H1 (cell line): ENCODE results near the gene ADNP2. TPM values are rescaled to one million over a fixed set of nuclear protein-coding genes. Genes with fewer than 3 reads are reported as not detected.

Source experiments
- CTCF ChIA-PET: fragments of 300-600 bp; sonication (Branson Sonifier 250); formaldehyde crosslinking; loops from one replicate; lab custom pipeline; 2021; ENCODE audit not compliant: partially characterized antibody; lab: Charles Lee
- POLR2A ChIA-PET: fragments of 300-600 bp; sonication (Branson Sonifier 250); formaldehyde crosslinking; loops from one replicate; lab custom pipeline; 2021; ENCODE audit warnings: inconsistent platforms; ENCODE audit not compliant: partially characterized antibody; lab: Charles Lee
- DNase-seq, 2 experiments: peaks; one replicate each; pipeline versions ENCODE4 v3.0.0 to v3.0.0-alpha.2; 2010 to 2022; ENCODE audit warnings: low spot score in 2 of 2, low read depth in 1 of 2, mixed read lengths in 1 of 2
- FAIRE-seq: peaks from 2 replicates; lab custom pipeline; 2011; peaks lifted over from hg19 to GRCh38; lab: Jason Lieb, UNC
- H2AFZ ChIP-seq: 2 replicates; pipeline ENCODE4 v1.8.1; 2012; ENCODE audit warnings: low read length, inconsistent platforms
- H2AK5ac ChIP-seq: 2 replicates; pipeline ENCODE4 v1.6.1; 2013; ENCODE audit warnings: low read depth, low read length
- H2BK120ac ChIP-seq: replicated peaks from 2 replicates; pipeline ENCODE3; 2013; ENCODE audit warnings: low read depth, low read length, inconsistent platforms
- H2BK12ac ChIP-seq: 2 replicates; pipeline ENCODE4 v1.6.1; 2013; ENCODE audit warnings: low read depth, low read length
- H2BK15ac ChIP-seq: 2 replicates; pipeline ENCODE4 v1.6.1; 2013; ENCODE audit warnings: low read length
- H2BK20ac ChIP-seq: 2 replicates; pipeline ENCODE4 v1.6.1; 2013; ENCODE audit warnings: low read length
- H2BK5ac ChIP-seq: 2 replicates; pipeline ENCODE4 v1.6.1; 2013; ENCODE audit warnings: low read depth, low read length
- H3K14ac ChIP-seq: 2 replicates; pipeline ENCODE4 v1.6.1; 2013; ENCODE audit warnings: inconsistent platforms; ENCODE audit not compliant: insufficient read length
- H3K18ac ChIP-seq: 2 replicates; pipeline ENCODE4 v1.6.1; 2013; ENCODE audit warnings: low read length; ENCODE audit errors: extremely low read depth
- H3K23ac ChIP-seq: 2 replicates; pipeline ENCODE4 v1.6.1; 2013; ENCODE audit warnings: inconsistent platforms; ENCODE audit not compliant: insufficient read length
- H3K23me2 ChIP-seq: 2 replicates; pipeline ENCODE4 v1.6.1; 2013; ENCODE audit warnings: low read depth, low read length
- H3K27ac ChIP-seq: 2 replicates; pipeline ENCODE4 v1.6.1; 2011; ENCODE audit warnings: low read depth, low read length, inconsistent platforms
- H3K27me3 ChIP-seq, 4 experiments: replicated peaks in 1 of 4; 1 replicate in 1 of 4; 2 replicates in 3 of 4; pipeline versions ENCODE4 v1.6.1 to v1.8.1; 2011 to 2013; ENCODE audit warnings: low read length in 3 of 4, mild to moderate bottlenecking in 3 of 4, inconsistent platforms in 2 of 4, mixed read lengths in 2 of 4, moderate library complexity in 1 of 4; ENCODE audit not compliant: control insufficient read depth in 3 of 4, insufficient read depth in 3 of 4; ENCODE audit errors: extremely low read depth in 1 of 4
- H3K36me3 ChIP-seq, 4 experiments: 2 replicates each; pipeline versions ENCODE4 v1.6.1 to v1.8.1; 2011 to 2013; ENCODE audit warnings: mild to moderate bottlenecking in 4 of 4, low read length in 3 of 4, moderate library complexity in 2 of 4, control low read depth in 1 of 4, inconsistent platforms in 1 of 4; ENCODE audit not compliant: insufficient read depth in 4 of 4, control insufficient read depth in 2 of 4
- H3K4ac ChIP-seq: replicated peaks from 2 replicates; pipeline ENCODE3; 2013; ENCODE audit warnings: low read length, low read depth, mixed read lengths, inconsistent platforms; ENCODE audit not compliant: insufficient read length
- H3K4me1 ChIP-seq, 4 experiments: replicated peaks in 1 of 4; 1 replicate in 1 of 4; 2 replicates in 3 of 4; pipeline versions ENCODE4 v1.6.1 to v1.8.1; 2011 to 2013; ENCODE audit warnings: low read length in 3 of 4, inconsistent platforms in 2 of 4, mixed read lengths in 1 of 4; ENCODE audit not compliant: insufficient read depth in 4 of 4, control insufficient read depth in 3 of 4
- H3K4me2 ChIP-seq, 2 experiments: 2 replicates each; pipeline versions ENCODE4 v1.6.1 to v1.8.1; 2011 to 2013; ENCODE audit warnings: low read depth in 2 of 2, low read length in 2 of 2, control low read depth in 1 of 2, inconsistent platforms in 1 of 2, mild to moderate bottlenecking in 1 of 2; ENCODE audit not compliant: insufficient read depth in 1 of 2
- H3K4me3 ChIP-seq, 4 experiments: fragments of 200-600, 300-600 bp in 1 of 4; sonication (generic), shearing (Covaris generic), sonication (Bioruptor Twin) in 1 of 4; 2 replicates each; pipeline versions ENCODE4 v1.5.1 to v1.8.1; 2011 to 2016; ENCODE audit warnings: low read length in 4 of 4, low read depth in 3 of 4, control low read depth in 2 of 4, inconsistent platforms in 2 of 4, mild to moderate bottlenecking in 2 of 4, mixed read lengths in 1 of 4, moderate library complexity in 1 of 4; ENCODE audit not compliant: insufficient read depth in 2 of 4; ENCODE audit errors: extremely low read depth in 1 of 4
- H3K56ac ChIP-seq: replicated peaks from 2 replicates; pipeline ENCODE3; 2013; ENCODE audit warnings: low read depth, mild to moderate bottlenecking, mixed read lengths, low read length, inconsistent platforms; ENCODE audit not compliant: insufficient read length
- H3K79me1 ChIP-seq: 2 replicates; pipeline ENCODE4 v1.6.1; 2013; ENCODE audit warnings: low read depth, low read length, control low read depth
- H3K79me2 ChIP-seq, 2 experiments: 2 replicates each; pipeline versions ENCODE4 v1.6.1 to v1.8.1; 2012 to 2013; ENCODE audit warnings: low read length in 2 of 2, mild to moderate bottlenecking in 2 of 2, inconsistent platforms in 1 of 2; ENCODE audit not compliant: insufficient read depth in 2 of 2, control insufficient read depth in 1 of 2
- H3K9ac ChIP-seq, 4 experiments: replicated peaks in 1 of 4; 1 replicate in 1 of 4; 2 replicates in 3 of 4; pipeline versions ENCODE4 v1.6.1 to v1.8.1; 2011 to 2013; ENCODE audit warnings: low read depth in 3 of 4, low read length in 3 of 4, control low read depth in 2 of 4, mild to moderate bottlenecking in 2 of 4, moderate library complexity in 2 of 4, inconsistent platforms in 1 of 4; ENCODE audit errors: extremely low read depth in 1 of 4
- H3K9me3 ChIP-seq, 2 experiments: 2 replicates each; pipeline versions ENCODE4 v1.6.1 to v1.8.1; 2012 to 2013; ENCODE audit warnings: mild to moderate bottlenecking in 2 of 2, moderate library complexity in 2 of 2, control low read depth in 1 of 2, inconsistent platforms in 1 of 2, low read depth in 1 of 2, low read length in 1 of 2, mixed read lengths in 1 of 2; ENCODE audit not compliant: insufficient read depth in 2 of 2
- H4K20me1 ChIP-seq, 2 experiments: replicated peaks in 1 of 2; 2 replicates each; pipeline versions ENCODE3 to v1.8.1; 2011 to 2013; ENCODE audit warnings: inconsistent platforms in 2 of 2, low read length in 2 of 2, mild to moderate bottlenecking in 1 of 2; ENCODE audit not compliant: insufficient read depth in 2 of 2, control insufficient read depth in 1 of 2
- H4K5ac ChIP-seq: 2 replicates; pipeline ENCODE4 v1.6.1; 2013; ENCODE audit warnings: low read length, low read depth, mixed read lengths, inconsistent platforms; ENCODE audit not compliant: insufficient read length
- H4K8ac ChIP-seq: 2 replicates; pipeline ENCODE4 v1.8.0; 2013; ENCODE audit warnings: mild to moderate bottlenecking, moderate library complexity, low read length, inconsistent platforms; ENCODE audit not compliant: insufficient read depth; ENCODE audit errors: extremely low read depth
- H4K91ac ChIP-seq: replicated peaks from 2 replicates; pipeline ENCODE3; 2013; ENCODE audit warnings: low read length, mixed read lengths, inconsistent platforms; ENCODE audit not compliant: insufficient read length
- EZH2 ChIP-seq: fragments of 200-600 bp; sonication (generic); IDR thresholded peaks from 2 replicates; pipeline ENCODE4 v1.7.1; 2012; ENCODE audit warnings: low read depth, mild to moderate bottlenecking, moderate library complexity, low read length, inconsistent platforms; ENCODE audit not compliant: severe bottlenecking
- YY1 ChIP-seq: IDR thresholded peaks from 2 replicates; pipeline ENCODE4 v1.6.1; 2011; ENCODE audit warnings: low read depth, mild to moderate bottlenecking, low read length
- WGBS, 2 experiments: shearing (Covaris generic) in 1 of 2; methylation state at CpG; one replicate each; pipeline versions ENCODE4 v1.1.6 to v1.1.7; 2013 to 2015; ENCODE audit warnings: low lambda C conversion rate in 2 of 2, mixed read lengths in 2 of 2, inconsistent platforms in 1 of 2, low coverage in 1 of 2, missing lambda C conversion rate in 1 of 2; ENCODE audit not compliant: insufficient replicate concordance in 2 of 2, insufficient coverage in 1 of 2, insufficient read length in 1 of 2; ENCODE audit errors: extremely low coverage in 1 of 2, missing lambda C conversion rate in 1 of 2; 5-methylcytosine and 5-hydroxymethylcytosine counted together
- polyA plus RNA-seq, 7 experiments: library from polyadenylated mRNA; depleted of rRNA in 3 of 7; stranded (reverse) in 5 of 7; unstranded in 2 of 7; fragments of >200 nt in 5 of 7; fragments of 200-250 nt in 2 of 7; gene quantifications; 1 replicate in 5 of 7; 2 replicates in 1 of 7; 4 replicates in 1 of 7; pipeline versions ENCODE4 v1.2.1 to v1.2.3, GENCODE V29; 2011 to 2013; ENCODE audit warnings: missing spikeins in 2 of 7, mixed read lengths in 2 of 7
- total RNA-seq: library from RNA; stranded (reverse); fragmentation: NEBNext Ultra II Directional; extraction: Animal tissue kit (Norgen Biotek cat#: 25700); gene quantifications from 2 replicates; pipeline ENCODE4 v1.2.1, GENCODE V29; 2021

ADNP2 gene
- total and polyA plus RNA-seq, 2 of the 8 experiments (the other 6 are each of a cell fraction or from before 2014, with no cell fraction given) = 25.1 to 61.6 TPM

DNA sequence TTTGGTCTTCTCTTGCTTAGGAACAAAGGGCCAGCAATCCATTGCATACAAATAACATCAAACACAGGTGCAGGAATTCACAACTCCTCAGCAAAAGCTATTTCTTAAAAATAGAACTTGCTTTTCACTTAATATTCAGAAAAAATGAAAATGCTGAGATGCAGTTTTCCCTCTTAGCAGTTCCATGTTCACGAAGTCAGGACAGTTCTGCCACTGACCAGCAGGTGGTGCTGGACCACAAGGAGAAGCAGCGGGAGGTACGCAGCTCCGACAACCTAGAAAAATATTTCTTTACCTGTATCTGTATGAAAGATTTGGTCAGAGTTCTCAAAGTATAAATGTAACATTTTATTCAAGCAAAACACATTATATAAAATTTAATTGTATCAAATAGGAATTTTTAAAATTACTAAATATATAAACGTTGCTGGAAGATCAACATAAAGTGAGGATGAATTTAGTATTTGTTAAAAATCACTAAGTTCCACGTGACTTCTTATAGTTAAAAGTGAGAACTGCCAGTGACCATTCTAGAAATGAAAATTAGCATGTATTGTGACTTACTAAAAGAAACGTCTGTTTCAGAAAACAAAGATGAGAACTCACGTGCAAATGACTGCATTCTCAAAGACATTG is 48.8 kb downstream of the ADNP2 start:
- WGBS, 2 experiments = 71% methylated on average over 8 of the region's 8 CpGs; no CpG with 5 or more reads in 1 of the 2 experiments
- Histone ChIP-seq H3K14ac (no peak overlapping the region), H4K20me1 (peaks cover 0 to 11% of the 10 kb centered on the region in 2 experiments), H2BK120ac (no peak overlapping the region), H2AFZ (no peak overlapping the region), H3K36me3 (peaks cover 0 to 9% (median 0%) of the 10 kb centered on the region in 4 experiments; a peak in 2 of 8 replicates), H4K5ac (no peak overlapping the region), H2AK5ac (no peak overlapping the region), H2BK20ac (no peak overlapping the region), H3K27ac (no peak overlapping the region), H3K23me2 (no peaks in the 10 kb centered on the region), H3K9me3 (no peaks in the 10 kb centered on the region; a peak in 1 of 4 replicates), H4K8ac (no peak overlapping the region), H2BK15ac (no peak overlapping the region), H3K27me3 (no peaks in the 10 kb centered on the region), H3K4me1 (no peaks in the 10 kb centered on the region), H3K79me2 (no peaks in the 10 kb centered on the region), H3K23ac (no peak overlapping the region), H2BK5ac (no peak overlapping the region), H3K56ac (no peak overlapping the region), H3K4me2 (no peak overlapping the region), H3K9ac (no peak overlapping the region), H4K91ac (no peak overlapping the region), H3K4ac (no peak overlapping the region), H3K4me3 (no peak overlapping the region), H3K79me1 (no peaks in the 10 kb centered on the region; the same call in 1 of the 2 replicates), H3K18ac (no peak overlapping the region), H2BK12ac (no peak overlapping the region)
- POLR2A ChIA-PET = no interaction called here
- CTCF ChIA-PET = interaction anchor here (0.6 to 10.1 kb wide), 35 partner anchors 8 to 375 kb away, joined by 3 to 124 read pairs (median 4); partner anchors contain the start of gene PARD6G
- FAIRE-seq (peak; percentile 63), DNase-seq (peak in 1 of 2 experiments; percentile 85)
- TF ChIP-seq EZH2 (no peak), YY1 (no peak)
